Naive thymus-derived CD8-positive, alpha-beta T cell (primary cell): ENCODE measurements around the gene CCL15. TPM values are rescaled to one million over a fixed set of nuclear protein-coding genes. Genes with fewer than 3 reads are reported as not detected.
"Not testable (repeated sequence)": the region's sequence is repeated elsewhere in the genome, so short reads cannot be mapped to it uniquely, and the experiment has no call there.

ENCODE experiments used
- ATAC-seq, 2 donors: fragments of 150-1000 bp; cut with Tn5 transposase in 1 of 2; sonication (Bioruptor Pico), chemical (Tn5 transposase) in 1 of 2; 1 replicate in 1 of 2; 2 replicates in 1 of 2; pipeline ENCODE4 v1.10.0; 2021; ENCODE audit warnings: mild to moderate bottlenecking in 2 of 2, moderate library complexity in 2 of 2
- POLR2A ChIA-PET: fragments of 350-600 bp; sonication (Branson Sonifier 250); formaldehyde crosslinking; loops from one replicate; lab custom pipeline; 2021; ENCODE audit warnings: antibody characterized with exemption; lab: Charles Lee
- DNase-seq, 10 donors: peaks; one replicate each; pipeline versions ENCODE4 v3.0.0 to v3.0.0-alpha.2; 2020 to 2022
- H3K27ac Mint-ChIP-seq, 10 donors: one replicate each; pipeline ENCODE4 v1.8.0; 2020 to 2022; ENCODE audit warnings: mild to moderate bottlenecking in 10 of 10, mixed read lengths in 10 of 10, moderate library complexity in 4 of 10, inconsistent platforms in 1 of 10
- H3K27me3 Mint-ChIP-seq, 5 donors: one replicate each; pipeline ENCODE4 v1.8.0; 2021 to 2022; ENCODE audit warnings: mixed read lengths in 5 of 5
- H3K36me3 Mint-ChIP-seq, 3 donors: one replicate each; pipeline ENCODE4 v1.8.0; 2020 to 2022; ENCODE audit warnings: mixed read lengths in 3 of 3, mild to moderate bottlenecking in 2 of 3, inconsistent platforms in 1 of 3
- H3K4me1 Mint-ChIP-seq, 4 donors: one replicate each; pipeline ENCODE4 v1.8.0; 2021 to 2022; ENCODE audit warnings: mixed read lengths in 4 of 4
- H3K4me3 Mint-ChIP-seq, 10 donors: one replicate each; pipeline ENCODE4 v1.8.0; 2020 to 2022; ENCODE audit warnings: mild to moderate bottlenecking in 10 of 10, mixed read lengths in 10 of 10, moderate library complexity in 6 of 10, inconsistent platforms in 1 of 10
- H3K9me3 Mint-ChIP-seq, 9 donors: one replicate each; pipeline ENCODE4 v1.8.0; 2020 to 2022; ENCODE audit warnings: mixed read lengths in 9 of 9, mild to moderate bottlenecking in 3 of 9, inconsistent platforms in 1 of 9, moderate library complexity in 1 of 9
- polyA plus RNA-seq, 3 donors: library from polyadenylated mRNA; unstranded; fragments of 300-500 nt; fragmentation: Illumina TruSeq; gene quantifications; one replicate each; pipeline ENCODE4 v1.2.3, GENCODE V29; 2021
- total RNA-seq, 8 experiments: library from RNA in 2 of 8; stranded (reverse) in 2 of 8; gene quantifications; one replicate each; pipeline ENCODE4 v1.2.3 and lab custom pipeline; 2021 to 2026

CCL15 gene
- total and polyA plus RNA-seq, 5 experiments from 2014 or later = not detected

GRCh38 chr17:36011201-36011600 is 9.8 kb upstream of the CCL15 start:
- H3K27me3 Mint-ChIP-seq = peaks cover 0 to 25% (median 2%) of the 10 kb centered on the region in 5 donors
- H3K9me3 Mint-ChIP-seq = peaks cover 0 to 19% (median 2%) of the 10 kb centered on the region in 9 donors
- DNase-seq = no peak
- POLR2A ChIA-PET = no interaction called here
- no peak for ATAC-seq
- peak overlapping the region in 1 of 10 donors; percentile 4 for H3K27ac Mint-ChIP-seq
- peaks cover 0 to 4% (median 0%) of the 10 kb centered on the region in 3 donors for H3K36me3 Mint-ChIP-seq
- H3K4me1 Mint-ChIP-seq = peaks cover 0 to 7% (median 0%) of the 10 kb centered on the region in 4 donors
- H3K4me3 Mint-ChIP-seq = no peak overlapping the region

DNA sequence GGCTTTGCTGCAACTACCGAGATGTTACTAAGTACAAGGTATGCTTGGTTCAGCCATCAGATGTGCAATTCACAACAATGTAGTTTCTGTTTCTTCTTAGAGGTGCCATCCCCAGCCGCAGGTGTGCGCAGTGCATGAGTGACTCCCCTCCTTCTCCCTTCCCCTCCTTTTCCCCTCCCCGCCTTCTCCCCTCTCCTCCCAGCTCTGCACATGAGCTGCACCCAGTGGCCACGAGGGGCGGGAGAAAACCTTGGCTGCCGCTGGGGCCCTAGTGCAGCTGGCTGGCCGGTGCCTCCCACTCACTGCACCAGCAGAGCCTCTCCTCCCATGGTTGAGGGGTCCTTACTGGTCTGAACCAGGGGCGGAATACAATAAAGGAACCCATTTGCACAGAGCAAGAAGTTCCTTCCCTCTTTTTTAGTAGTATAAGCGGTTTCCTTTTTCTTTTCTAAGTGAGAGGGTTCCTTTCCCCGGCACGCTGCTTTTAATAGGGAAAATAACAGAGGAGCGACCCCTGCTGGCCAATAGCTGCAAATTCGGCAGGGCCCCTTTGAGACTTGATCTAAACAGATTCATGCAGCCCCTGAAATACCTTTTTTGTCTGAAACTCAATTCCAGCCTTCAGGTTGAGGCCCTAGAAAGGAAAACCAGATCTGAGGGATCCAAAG is 7.8 kb upstream of the CCL15 start:
- ATAC-seq (no peak), DNase-seq (no peak)
- Mint-ChIP-seq H3K36me3 (peaks cover 0 to 4% (median 0%) of the 10 kb centered on the region in 3 donors), H3K27ac (no peak overlapping the region), H3K27me3 (peaks cover 0 to 21% (median 2%) of the 10 kb centered on the region in 5 donors), H3K9me3 (peaks cover 0 to 19% (median 2%) of the 10 kb centered on the region in 9 donors), H3K4me1 (peaks cover 2 to 15% (median 8%) of the 10 kb centered on the region in 4 donors), H3K4me3 (no peak overlapping the region)
- POLR2A ChIA-PET = no interaction called here

GRCh38 chr17:36004594-36005108 is 3.3 kb upstream of the CCL15 start:
- Mint-ChIP-seq H3K4me1 (peaks cover 2 to 8% (median 8%) of the 10 kb centered on the region in 4 donors), H3K27me3 (peaks cover 0 to 4% (median 0%) of the 10 kb centered on the region in 5 donors), H3K27ac (peak overlapping the region in 2 of 10 donors; percentile 56 to 71), H3K9me3 (peaks cover 0 to 17% (median 2%) of the 10 kb centered on the region in 9 donors), H3K36me3 (peaks cover 0 to 4% (median 0%) of the 10 kb centered on the region in 3 donors), H3K4me3 (peak overlapping the region in 1 of 10 donors; percentile 2)
- ATAC-seq = no peak
- no peak for DNase-seq
- POLR2A ChIA-PET = no interaction called here

- Mint-ChIP-seq H3K4me3 (no peak overlapping the region), H3K27me3 (peaks cover 0 to 11% (median 0%) of the 10 kb centered on the region in 5 donors), H3K9me3 (peaks cover 0 to 3% (median 0%) of the 10 kb centered on the region in 9 donors), H3K27ac (no peak overlapping the region), H3K36me3 (no peaks in the 10 kb centered on the region), H3K4me1 (peaks cover 2 to 17% (median 8%) of the 10 kb centered on the region in 4 donors)
- DNase-seq = no peak
- POLR2A ChIA-PET = no interaction called here
- no peak for ATAC-seq
These were observed 1.3 kb upstream of the CCL15 start for GRCh38 chr17:36002631-36003030.

GRCh38 chr17:36001862-36002603 is 680 bp upstream of the CCL15 start:
- H3K4me1 Mint-ChIP-seq = peaks cover 2 to 17% (median 8%) of the 10 kb centered on the region in 4 donors
- DNase-seq (no peak), ATAC-seq (no peak)
- POLR2A ChIA-PET = no interaction called here
- H3K27ac Mint-ChIP-seq = no peak overlapping the region
- no peaks in the 10 kb centered on the region for H3K9me3 Mint-ChIP-seq
- no peaks in the 10 kb centered on the region for H3K36me3 Mint-ChIP-seq
- H3K4me3 Mint-ChIP-seq = no peak overlapping the region
- H3K27me3 Mint-ChIP-seq = peaks cover 0 to 11% (median 0%) of the 10 kb centered on the region in 5 donors

GRCh38 chr17:36000732-36001109 is 632 bp downstream of the CCL15 start:
- H3K27ac Mint-ChIP-seq = peak overlapping the region in 1 of 10 donors; percentile 40
- peaks cover 0 to 11% (median 0%) of the 10 kb centered on the region in 5 donors for H3K27me3 Mint-ChIP-seq
- no peaks in the 10 kb centered on the region for H3K36me3 Mint-ChIP-seq

GRCh38 chr17:35998756-35999155 is 2.6 kb downstream of the CCL15 start:
- H3K27me3 Mint-ChIP-seq = peaks cover 0 to 19% (median under 1%) of the 10 kb centered on the region in 5 donors
- H3K4me3 Mint-ChIP-seq = no peak overlapping the region
- H3K9me3 Mint-ChIP-seq = peaks cover 0 to 3% (median 0%) of the 10 kb centered on the region in 9 donors
- POLR2A ChIA-PET = no interaction called here
- H3K27ac Mint-ChIP-seq = no peak overlapping the region
- DNase-seq = no peak
- peaks cover 0 to 19% (median 0%) of the 10 kb centered on the region in 4 donors for H3K4me1 Mint-ChIP-seq
- no peaks in the 10 kb centered on the region for H3K36me3 Mint-ChIP-seq
- no peak for ATAC-seq

More at GRCh38 chr17:36000732-36001109, 632 bp downstream of the CCL15 start:
- Mint-ChIP-seq H3K4me3 (no peak overlapping the region), H3K9me3 (no peaks in the 10 kb centered on the region), H3K4me1 (peaks cover 2 to 24% (median 8%) of the 10 kb centered on the region in 4 donors)
- POLR2A ChIA-PET = no interaction called here
- no peak for DNase-seq
- ATAC-seq = no peak

GRCh38 chr17:35998018-35998545 is 3.3 kb downstream of the CCL15 start:
- H3K27ac Mint-ChIP-seq = no peak overlapping the region
- no peak for ATAC-seq
- POLR2A ChIA-PET = no interaction called here
- H3K9me3 Mint-ChIP-seq = peaks cover 0 to 3% (median 0%) of the 10 kb centered on the region in 9 donors
- peaks cover 0 to 19% (median 0%) of the 10 kb centered on the region in 4 donors for H3K4me1 Mint-ChIP-seq
- H3K36me3 Mint-ChIP-seq = no peaks in the 10 kb centered on the region
- H3K4me3 Mint-ChIP-seq = no peak overlapping the region
- H3K27me3 Mint-ChIP-seq = peaks cover 0 to 23% (median 1%) of the 10 kb centered on the region in 5 donors
- DNase-seq = no peak

GRCh38 chr17:35995346-35995745 is 6.0 kb downstream of the CCL15 start:
- H3K36me3 Mint-ChIP-seq, H3K4me3 Mint-ChIP-seq, H3K9me3 Mint-ChIP-seq, POLR2A ChIA-PET, ATAC-seq, DNase-seq, H3K27ac Mint-ChIP-seq: not testable (repeated sequence)
- H3K27me3 Mint-ChIP-seq = peaks cover 5 to 39% (median 10%) of the 10 kb centered on the region in 5 donors
- peaks cover 0 to 19% (median 0%) of the 10 kb centered on the region in 4 donors for H3K4me1 Mint-ChIP-seq

- DNase-seq (no peak), ATAC-seq (no peak)
- no peak overlapping the region for H3K4me3 Mint-ChIP-seq
- H3K27ac Mint-ChIP-seq = no peak overlapping the region
- H3K4me1 Mint-ChIP-seq = peaks cover 0 to 5% (median 0%) of the 10 kb centered on the region in 4 donors
- H3K36me3 Mint-ChIP-seq = peaks cover 0 to 6% (median 0%) of the 10 kb centered on the region in 3 donors
- POLR2A ChIA-PET = no interaction called here
- peaks cover 5 to 28% (median 10%) of the 10 kb centered on the region in 5 donors for H3K27me3 Mint-ChIP-seq
- peaks cover 0 to 20% (median 10%) of the 10 kb centered on the region in 9 donors for H3K9me3 Mint-ChIP-seq
These were observed 10.3 kb downstream of the CCL15 start for GRCh38 chr17:35991075-35991474.

GRCh38 chr17:35988164-35988563 is 13.2 kb downstream of the CCL15 start:
- no peaks in the 10 kb centered on the region for H3K4me1 Mint-ChIP-seq
- H3K27ac Mint-ChIP-seq = no peak overlapping the region
- DNase-seq (no peak), ATAC-seq (no peak)
- H3K36me3 Mint-ChIP-seq = peaks cover 0 to 6% (median 0%) of the 10 kb centered on the region in 3 donors
- H3K9me3 Mint-ChIP-seq = peaks cover 0 to 20% (median 8%) of the 10 kb centered on the region in 9 donors
- peaks cover 5 to 17% (median 12%) of the 10 kb centered on the region in 5 donors for H3K27me3 Mint-ChIP-seq
- POLR2A ChIA-PET = no interaction called here
- H3K4me3 Mint-ChIP-seq = no peak overlapping the region

DNA sequence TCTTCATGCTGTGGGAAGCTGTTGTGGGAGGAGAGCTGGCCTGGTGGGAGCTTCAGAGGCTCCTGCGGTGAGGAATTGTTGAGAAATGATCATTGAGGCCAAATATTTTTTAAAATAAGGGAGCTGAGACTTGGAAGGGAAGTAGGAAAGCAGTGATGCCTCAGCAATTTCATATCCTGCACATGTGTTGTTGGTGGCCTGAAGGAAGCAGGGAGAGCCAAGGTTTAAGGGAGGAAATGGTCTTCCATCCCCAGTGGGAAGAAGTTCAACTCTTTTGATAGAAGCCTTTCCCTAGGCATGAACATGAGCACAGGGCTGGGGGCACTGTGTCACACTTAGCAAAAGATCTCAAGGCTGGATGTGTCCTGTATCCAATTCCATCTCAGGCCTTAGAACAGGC is 14.7 kb downstream of the CCL15 start, which contains the start of gene CCL14:
TSS of gene CCL14 (minus strand) at position 87 of the 400 bp plus-strand sequence. CDS start at position 7, 80 bp downstream.
- Mint-ChIP-seq H3K27ac (no peak within 1 kb of the TSS), H3K27me3 (peaks cover 0 to 7% (median 2%) of the 10 kb centered on the region in 5 donors), H3K36me3 (peaks cover 0 to 4% (median 0%) of the 10 kb centered on the region in 3 donors), H3K4me3 (no peak within 1 kb of the TSS), H3K4me1 (peaks cover 0 to 5% (median 0%) of the 10 kb centered on the region in 4 donors), H3K9me3 (peaks cover 0 to 20% (median 8%) of the 10 kb centered on the region in 9 donors)
- POLR2A ChIA-PET = no interaction called here
- no peak for ATAC-seq
- no peak for DNase-seq
